ENCODE measurements around the gene COPS8. TPM values are rescaled to one million over a fixed set of nuclear protein-coding genes. Genes with fewer than 3 reads are reported as not detected.

COPS8 gene
- total and polyA plus RNA-seq, 2 donors, result 55.5 to 60.9 TPM

DNA sequence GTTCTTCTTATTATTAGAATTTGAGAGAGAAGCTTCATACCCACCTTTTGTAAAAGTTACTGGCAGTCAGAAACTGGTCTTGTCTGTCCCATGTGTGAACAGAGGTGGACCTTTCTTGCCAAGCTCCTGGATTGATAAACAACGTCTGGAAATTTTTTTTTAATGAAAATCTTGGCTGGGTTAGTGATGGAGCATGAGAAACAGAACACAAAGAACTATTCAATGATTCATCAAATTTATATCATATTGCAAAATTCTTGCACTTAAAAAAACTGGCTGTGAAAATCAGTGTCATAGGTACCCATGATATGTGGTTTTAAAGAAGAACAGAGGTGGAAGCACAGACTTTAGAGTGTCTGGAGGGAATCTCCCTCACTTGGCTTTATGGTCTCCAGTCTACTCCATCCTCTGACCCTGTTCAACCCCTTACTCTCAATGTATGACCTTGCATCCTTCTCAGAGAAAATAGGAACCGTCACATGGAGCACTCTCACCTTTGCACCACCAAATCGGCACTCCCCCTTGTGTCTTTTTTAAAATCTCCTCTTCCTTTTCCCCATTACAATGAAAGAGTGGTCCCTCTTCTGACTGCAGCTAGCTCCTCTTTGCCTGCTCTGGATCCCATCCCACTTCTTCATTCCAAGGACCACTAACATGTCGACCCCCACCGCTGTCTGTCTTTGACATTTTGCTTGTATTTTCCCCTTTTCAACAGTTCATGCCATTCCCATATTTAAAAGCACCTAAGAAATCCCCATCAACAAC is 58.2 kb downstream of the COPS8 start:
- Histone ChIP-seq H3K36me3 (ENCODE audit: control insufficient read depth in 2 of 2, insufficient read depth in 2 of 2, low read length in 1 of 2) (no peaks in the 10 kb centered on the region), H3K9me3 (ENCODE audit: control insufficient read depth in 2 of 2, insufficient read depth in 1 of 2, low read length in 1 of 2) (peaks cover 0 to 6% of the 10 kb centered on the region in 2 donors), H3K27me3 (ENCODE audit: control insufficient read depth in 2 of 2, insufficient read depth in 1 of 2, low read length in 1 of 2) (no peaks in the 10 kb centered on the region), H3K27ac (ENCODE audit: low read depth in 1 of 2, low read length in 1 of 2) (no peak overlapping the region), H3K4me1 (ENCODE audit: control insufficient read depth in 2 of 2, insufficient read depth in 2 of 2, low read length in 2 of 2) (no peaks in the 10 kb centered on the region), H3K4me3 (ENCODE audit: low read length in 2 of 2) (no peak overlapping the region)
- no peak for DNase-seq (ENCODE audit: low read depth in 6 of 9, low spot score in 9 of 9)
- 80% methylated on average over 5 of the region's 5 CpGs for WGBS

DNA sequence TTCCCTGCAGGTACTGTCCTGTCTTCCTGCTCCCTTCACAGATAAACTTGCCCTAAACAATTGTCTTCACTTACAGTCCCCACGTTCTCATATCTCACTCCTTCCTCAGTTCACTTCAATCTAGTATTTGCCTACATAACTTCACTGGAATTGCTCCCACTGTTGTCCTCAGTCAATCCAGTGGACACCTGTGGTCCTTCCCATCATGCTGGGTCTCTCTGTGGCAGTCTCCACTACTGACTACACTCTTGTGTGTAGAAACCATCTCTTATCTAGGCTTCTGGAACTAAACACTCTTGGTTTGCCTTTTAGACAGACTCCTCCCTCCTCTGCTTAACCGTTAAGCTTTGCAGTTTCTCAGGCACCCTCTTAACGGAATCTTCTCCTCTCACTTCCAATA is 58.8 kb downstream of the COPS8 start:
- Histone ChIP-seq H3K27me3 (ENCODE audit: control insufficient read depth in 2 of 2, insufficient read depth in 1 of 2, low read length in 1 of 2) (no peaks in the 10 kb centered on the region), H3K36me3 (ENCODE audit: control insufficient read depth in 2 of 2, insufficient read depth in 2 of 2, low read length in 1 of 2) (no peaks in the 10 kb centered on the region), H3K9me3 (ENCODE audit: control insufficient read depth in 2 of 2, insufficient read depth in 1 of 2, low read length in 1 of 2) (peaks cover 0 to 6% of the 10 kb centered on the region in 2 donors), H3K4me3 (ENCODE audit: low read length in 2 of 2) (no peak overlapping the region), H3K4me1 (ENCODE audit: control insufficient read depth in 2 of 2, insufficient read depth in 2 of 2, low read length in 2 of 2) (no peaks in the 10 kb centered on the region), H3K27ac (ENCODE audit: low read depth in 1 of 2, low read length in 1 of 2) (no peak overlapping the region)
- DNase-seq (ENCODE audit: low read depth in 6 of 9, low spot score in 9 of 9), result no peak
- WGBS, result 89% methylated on average over 3 of the region's 3 CpGs

DNA sequence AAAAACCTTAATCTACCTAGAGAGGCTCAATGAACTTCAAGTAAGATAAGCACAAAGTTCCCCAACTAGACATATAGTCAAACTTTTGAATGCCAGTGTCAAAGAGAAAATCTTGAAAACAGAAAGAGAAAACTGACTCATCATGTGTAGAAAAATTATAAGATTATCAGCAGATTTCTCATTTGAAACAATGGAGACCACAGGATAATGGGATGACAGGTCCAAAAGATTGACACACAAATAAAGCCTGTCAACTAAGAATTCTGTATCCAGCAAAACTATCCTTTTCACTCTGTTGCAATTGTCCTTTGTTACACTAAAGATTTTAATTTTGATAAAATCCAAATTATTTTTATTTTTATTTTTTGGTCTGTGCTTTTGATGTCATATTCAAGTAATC is 61.6 kb downstream of the COPS8 start:
- Histone ChIP-seq H3K36me3 (ENCODE audit: control insufficient read depth in 2 of 2, insufficient read depth in 2 of 2, low read length in 1 of 2) (no peaks in the 10 kb centered on the region), H3K27ac (ENCODE audit: low read depth in 1 of 2, low read length in 1 of 2) (no peak overlapping the region), H3K27me3 (ENCODE audit: control insufficient read depth in 2 of 2, insufficient read depth in 1 of 2, low read length in 1 of 2) (no peaks in the 10 kb centered on the region), H3K4me1 (ENCODE audit: control insufficient read depth in 2 of 2, insufficient read depth in 2 of 2, low read length in 2 of 2) (no peaks in the 10 kb centered on the region), H3K9me3 (ENCODE audit: control insufficient read depth in 2 of 2, insufficient read depth in 1 of 2, low read length in 1 of 2) (peaks cover 0 to 6% of the 10 kb centered on the region in 2 donors), H3K4me3 (ENCODE audit: low read length in 2 of 2) (no peak overlapping the region)
- no peak for DNase-seq (ENCODE audit: low read depth in 6 of 9, low spot score in 9 of 9)

DNA sequence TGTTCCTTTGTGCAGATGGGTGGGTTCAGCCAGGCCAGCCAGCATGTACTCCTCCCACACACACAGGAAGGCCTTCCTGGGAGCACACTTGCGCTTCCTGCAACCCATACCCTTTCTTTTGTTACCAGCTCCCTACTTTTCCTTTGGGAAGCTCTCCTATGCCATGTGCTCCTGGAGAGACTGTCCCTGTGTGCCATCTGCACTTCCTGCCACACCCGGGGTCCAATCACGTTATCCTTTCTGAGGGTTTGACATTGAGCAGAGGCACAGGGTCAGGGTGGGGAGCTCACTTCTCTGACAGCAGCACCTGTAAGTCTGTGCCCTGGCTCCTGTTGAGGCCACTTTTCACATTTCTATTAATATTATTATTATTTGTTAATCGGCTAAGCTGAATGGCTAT is 62.9 kb downstream of the COPS8 start:
- peaks cover 0 to 6% of the 10 kb centered on the region in 2 donors for H3K9me3 ChIP-seq (ENCODE audit: control insufficient read depth in 2 of 2, insufficient read depth in 1 of 2, low read length in 1 of 2)
- H3K4me3 ChIP-seq (ENCODE audit: low read length in 2 of 2), result no peak overlapping the region
- H3K36me3 ChIP-seq (ENCODE audit: control insufficient read depth in 2 of 2, insufficient read depth in 2 of 2, low read length in 1 of 2), result no peaks in the 10 kb centered on the region
- no peak overlapping the region for H3K27ac ChIP-seq (ENCODE audit: low read depth in 1 of 2, low read length in 1 of 2)
- no peaks in the 10 kb centered on the region for H3K27me3 ChIP-seq (ENCODE audit: control insufficient read depth in 2 of 2, insufficient read depth in 1 of 2, low read length in 1 of 2)
- 95% methylated on average over 4 of the region's 4 CpGs for WGBS
- H3K4me1 ChIP-seq (ENCODE audit: control insufficient read depth in 2 of 2, insufficient read depth in 2 of 2, low read length in 2 of 2), result no peaks in the 10 kb centered on the region
- no peak for DNase-seq (ENCODE audit: low read depth in 6 of 9, low spot score in 9 of 9)

DNA sequence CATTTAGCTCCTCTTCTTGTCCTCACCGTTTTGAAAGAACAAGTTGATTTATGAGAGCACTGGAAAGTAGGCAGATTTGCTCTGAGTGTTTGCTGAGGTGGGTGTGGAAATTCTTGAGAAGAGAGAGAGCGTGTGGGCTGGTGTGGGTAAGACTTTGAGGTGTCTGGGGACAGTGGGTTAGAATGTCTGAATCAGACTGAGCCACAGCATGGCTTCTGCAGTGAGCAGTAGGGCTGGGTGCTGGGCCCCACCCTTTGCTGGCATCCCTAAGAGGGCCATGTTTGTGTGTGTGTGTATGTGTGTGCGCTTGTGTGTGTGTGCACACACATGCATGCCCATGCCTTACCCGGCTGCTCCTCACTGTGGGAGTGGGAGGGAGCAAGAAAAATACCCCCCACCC is 63.7 kb downstream of the COPS8 start:
- no peak overlapping the region for H3K4me3 ChIP-seq (ENCODE audit: low read length in 2 of 2)
- H3K36me3 ChIP-seq (ENCODE audit: control insufficient read depth in 2 of 2, insufficient read depth in 2 of 2, low read length in 1 of 2), result no peaks in the 10 kb centered on the region
- H3K27me3 ChIP-seq (ENCODE audit: control insufficient read depth in 2 of 2, insufficient read depth in 1 of 2, low read length in 1 of 2), result no peaks in the 10 kb centered on the region
- WGBS, result 82% methylated on average over 4 of the region's 4 CpGs
- H3K9me3 ChIP-seq (ENCODE audit: control insufficient read depth in 2 of 2, insufficient read depth in 1 of 2, low read length in 1 of 2), result peaks cover 0 to 6% of the 10 kb centered on the region in 2 donors
- no peak for DNase-seq (ENCODE audit: low read depth in 6 of 9, low spot score in 9 of 9)
- H3K27ac ChIP-seq (ENCODE audit: low read depth in 1 of 2, low read length in 1 of 2), result no peak overlapping the region
- no peaks in the 10 kb centered on the region for H3K4me1 ChIP-seq (ENCODE audit: control insufficient read depth in 2 of 2, insufficient read depth in 2 of 2, low read length in 2 of 2)

Data from thymus (tissue), 11 donors.